GM21528 (cell line): ENCODE results near the gene ADARB1.

Experiments
- ATAC-seq: cut with Tn5 transposase; IDR thresholded peaks from one replicate; pipeline ENCODE4 v1.9.1; 2021; ENCODE audit warnings: mild to moderate bottlenecking, moderate library complexity; ENCODE audit not compliant: unreplicated experiment, low FRiP score

The ADARB1 gene

DNA sequence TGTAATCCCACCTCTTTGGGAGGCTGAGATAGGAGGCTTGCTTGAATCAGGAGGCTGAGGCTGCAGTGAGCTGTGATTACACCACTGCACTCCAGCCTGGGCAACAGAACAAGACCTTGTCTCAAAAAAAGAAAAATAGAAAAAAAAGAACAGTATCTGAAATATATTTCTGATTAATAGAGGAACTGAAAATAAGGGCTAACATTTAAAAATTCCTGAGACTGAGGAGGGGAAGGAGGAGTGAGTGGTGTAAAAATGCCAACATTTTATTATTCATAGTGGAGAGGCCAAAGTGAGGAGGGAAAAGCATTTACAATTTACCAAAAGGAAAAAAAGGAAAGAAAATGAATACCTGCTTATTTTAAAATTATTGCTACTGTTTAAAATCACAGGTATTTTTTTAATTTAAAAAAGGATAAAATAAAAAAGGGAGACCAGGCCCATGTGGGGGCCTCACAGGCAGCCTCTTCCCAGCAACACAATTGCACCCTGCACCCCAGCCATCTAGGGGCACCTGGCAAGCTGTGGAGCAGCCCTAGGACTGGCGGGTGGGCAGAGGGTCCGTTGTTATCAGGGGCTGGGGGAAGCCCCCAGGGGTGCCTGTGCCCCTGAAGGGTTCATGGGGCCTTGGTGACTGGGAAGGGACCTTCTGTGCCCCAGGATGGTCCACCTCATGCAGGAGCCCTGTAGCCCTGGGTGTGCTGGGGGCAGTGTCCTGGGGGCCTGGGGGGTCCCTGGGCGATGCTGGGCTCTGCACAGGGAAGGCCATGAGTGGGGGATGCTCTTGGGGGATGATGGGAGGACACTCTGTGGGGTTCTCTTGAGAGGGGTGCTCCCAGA lies 34.8 kb upstream of the ADARB1 start:
- ATAC-seq = no peak

DNA sequence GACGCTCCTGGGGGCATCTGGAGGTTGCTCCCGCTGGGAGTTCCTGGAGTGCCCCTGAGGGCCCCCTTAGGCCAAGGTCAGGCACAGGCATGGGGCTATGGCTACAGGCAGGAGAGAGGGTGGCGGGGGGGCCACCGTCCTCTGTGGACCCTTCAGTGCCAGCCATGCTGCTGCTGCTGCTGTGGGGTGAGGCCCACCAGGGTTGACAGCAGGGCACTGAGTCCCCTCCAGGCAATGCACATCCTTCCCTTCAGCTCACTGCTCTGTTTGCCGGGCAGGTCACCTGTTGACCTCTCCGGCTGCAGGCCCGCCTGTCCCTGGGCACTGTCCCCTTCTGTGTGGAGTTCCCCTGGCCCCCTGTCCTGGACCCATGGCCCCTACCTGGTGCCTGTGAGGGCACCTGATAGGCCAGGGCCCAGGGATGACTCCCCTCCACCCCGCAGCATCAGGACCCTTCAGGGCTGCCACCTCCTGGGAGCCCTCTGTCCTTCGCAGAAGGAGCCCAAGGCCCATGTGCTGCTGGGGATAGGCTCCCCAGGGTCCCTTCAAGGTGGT lies 34.1 kb upstream of the ADARB1 start:
- ATAC-seq = no peak

DNA sequence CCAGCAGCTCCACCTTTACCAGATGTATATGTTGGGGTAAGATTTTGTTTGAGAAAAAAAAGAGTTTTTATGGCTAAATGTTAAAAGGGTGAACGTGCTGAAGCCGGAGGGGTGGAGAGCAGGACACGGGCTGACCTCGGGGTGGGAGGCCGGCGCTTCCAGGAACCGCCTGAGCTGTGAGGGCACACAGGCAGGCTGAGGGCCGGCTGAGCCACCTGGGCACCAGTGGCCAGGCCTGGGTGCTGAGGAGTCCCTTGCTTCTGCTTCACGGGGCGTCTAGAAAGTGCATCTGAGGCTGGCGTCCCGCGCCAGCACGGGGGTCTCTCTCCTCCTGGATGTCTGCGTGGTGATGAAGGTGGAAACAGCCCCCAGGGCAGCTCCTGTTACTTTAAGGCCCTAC lies 33.6 kb upstream of the ADARB1 start:
- no peak for ATAC-seq

GRCh38 chr21:45041351-45041805 lies 33.0 kb upstream of the ADARB1 start:
- no peak for ATAC-seq

GRCh38 chr21:45041984-45042663 lies 32.3 kb upstream of the ADARB1 start:
- ATAC-seq = no peak

DNA sequence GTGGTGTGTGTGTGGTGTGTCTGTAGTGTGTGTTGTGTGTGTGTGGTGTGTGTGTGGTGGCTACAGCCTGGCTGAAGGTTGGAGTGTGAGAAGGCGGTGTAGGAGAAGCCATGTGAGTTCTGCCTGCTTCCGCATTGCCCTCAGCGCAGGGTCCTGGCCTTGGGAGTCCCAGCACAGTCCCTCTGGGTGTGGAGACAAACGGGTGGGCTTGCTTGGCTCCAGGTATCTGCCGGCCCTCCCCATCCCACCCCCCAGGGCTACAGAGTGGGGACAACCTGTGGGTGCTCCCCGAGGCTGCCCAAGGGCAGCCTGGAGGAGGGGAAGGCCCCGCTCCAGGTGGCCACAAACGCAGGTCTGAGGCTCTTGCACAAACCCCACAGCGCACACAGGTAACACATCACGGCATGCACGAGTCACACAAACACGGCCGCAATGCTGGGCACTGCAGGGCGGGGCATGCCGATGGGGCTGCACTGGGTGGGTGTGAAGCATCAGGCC lies 31.7 kb upstream of the ADARB1 start:
- ATAC-seq = no peak

GRCh38 chr21:45043541-45044020 lies 30.8 kb upstream of the ADARB1 start:
- ATAC-seq = no peak

GRCh38 chr21:45045481-45045880 lies 28.9 kb upstream of the ADARB1 start:
- ATAC-seq = no peak

DNA sequence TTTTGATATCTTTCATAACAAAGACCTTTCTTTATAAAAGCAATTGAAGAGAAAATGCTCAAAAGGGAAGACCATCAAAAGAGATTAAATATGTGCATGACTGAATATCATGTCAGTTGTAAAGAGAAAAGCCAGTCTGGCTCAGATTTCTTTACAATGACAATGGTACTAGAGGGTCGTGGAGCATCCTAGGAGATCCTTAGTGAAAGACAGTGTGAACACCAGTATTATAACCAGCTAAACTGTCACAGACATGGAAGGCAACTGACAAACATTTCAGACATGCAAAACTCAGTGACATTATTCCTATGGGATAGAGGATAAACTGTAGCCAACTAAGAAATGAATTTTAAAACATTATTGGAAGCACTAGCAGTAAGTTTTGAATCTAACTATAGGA lies 27.1 kb upstream of the ADARB1 start:
- no peak for ATAC-seq

- no peak for ATAC-seq
Observed at GRCh38 chr21:45048026-45048698, 26.2 kb upstream of the ADARB1 start.

DNA sequence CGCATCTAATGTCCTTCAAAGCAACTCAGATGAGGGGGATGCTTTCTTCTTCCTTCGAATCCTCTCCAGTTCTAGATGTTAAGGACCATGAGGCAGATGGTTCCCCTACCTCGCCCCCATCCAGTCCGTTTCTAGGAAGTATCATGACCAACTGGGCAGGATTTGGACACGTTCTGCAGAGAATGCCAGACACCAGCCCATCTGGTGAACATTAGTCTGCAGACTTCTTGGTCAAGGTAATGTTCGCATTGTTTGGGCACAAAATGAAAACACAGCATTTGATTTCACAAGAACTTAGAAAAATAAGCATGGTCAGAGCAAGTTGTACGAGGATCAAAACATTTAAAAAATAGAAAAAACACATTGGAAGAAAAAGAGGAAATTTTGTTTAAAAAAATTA lies 25.4 kb upstream of the ADARB1 start:
- ATAC-seq = no peak

DNA sequence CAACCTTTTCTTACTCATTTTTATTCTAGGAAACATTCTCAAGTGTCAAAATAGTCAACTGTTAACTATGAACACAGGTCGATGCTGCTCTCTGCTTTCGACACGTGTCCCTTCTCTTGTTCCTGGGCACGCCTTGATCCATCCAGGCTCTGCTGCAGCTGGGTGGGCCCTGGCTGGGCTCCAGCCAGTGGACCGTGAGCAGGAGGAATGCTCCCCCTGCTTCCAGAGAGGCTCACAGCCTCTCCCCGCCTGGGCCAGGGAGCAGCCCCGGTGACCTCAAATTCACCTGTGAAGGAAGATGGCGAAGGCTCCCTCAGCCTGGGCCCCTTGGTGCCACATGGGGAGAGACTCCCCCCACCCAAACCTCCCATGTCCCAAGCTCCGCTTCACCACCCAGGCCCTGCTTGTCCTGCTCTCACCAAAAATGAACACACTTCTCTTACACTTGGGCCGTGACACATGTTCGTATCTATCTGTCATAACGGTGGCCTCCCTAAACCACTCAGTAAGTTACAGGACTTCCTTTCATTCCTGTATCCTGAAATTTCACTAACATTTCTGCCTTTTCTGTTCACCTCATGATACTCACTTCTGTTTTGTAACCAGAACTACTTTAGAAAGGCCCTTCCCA lies 24.6 kb upstream of the ADARB1 start:
- no peak for ATAC-seq

DNA sequence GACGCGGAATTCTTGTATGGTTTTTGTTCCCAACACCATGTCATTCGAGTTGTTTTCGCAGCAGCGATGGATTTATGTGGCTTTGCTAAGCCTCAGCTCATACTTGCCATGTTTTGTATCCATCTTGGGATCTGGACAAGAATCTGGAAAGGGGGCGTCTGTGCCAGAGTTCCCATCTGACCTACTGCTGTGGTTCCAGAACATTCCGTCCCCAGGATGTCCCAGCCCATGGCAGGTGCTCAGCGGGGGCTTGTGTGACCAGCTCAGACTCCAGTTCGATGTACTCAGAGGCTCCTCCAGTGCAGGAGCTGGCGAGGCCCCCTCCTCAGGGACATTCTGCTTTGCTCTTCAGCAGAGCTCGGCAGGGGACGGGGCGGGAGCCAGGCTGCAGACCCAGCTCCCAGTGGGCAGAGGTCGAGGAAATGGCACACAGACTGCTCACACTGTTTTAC lies 24.0 kb upstream of the ADARB1 start:
- no peak for ATAC-seq

DNA sequence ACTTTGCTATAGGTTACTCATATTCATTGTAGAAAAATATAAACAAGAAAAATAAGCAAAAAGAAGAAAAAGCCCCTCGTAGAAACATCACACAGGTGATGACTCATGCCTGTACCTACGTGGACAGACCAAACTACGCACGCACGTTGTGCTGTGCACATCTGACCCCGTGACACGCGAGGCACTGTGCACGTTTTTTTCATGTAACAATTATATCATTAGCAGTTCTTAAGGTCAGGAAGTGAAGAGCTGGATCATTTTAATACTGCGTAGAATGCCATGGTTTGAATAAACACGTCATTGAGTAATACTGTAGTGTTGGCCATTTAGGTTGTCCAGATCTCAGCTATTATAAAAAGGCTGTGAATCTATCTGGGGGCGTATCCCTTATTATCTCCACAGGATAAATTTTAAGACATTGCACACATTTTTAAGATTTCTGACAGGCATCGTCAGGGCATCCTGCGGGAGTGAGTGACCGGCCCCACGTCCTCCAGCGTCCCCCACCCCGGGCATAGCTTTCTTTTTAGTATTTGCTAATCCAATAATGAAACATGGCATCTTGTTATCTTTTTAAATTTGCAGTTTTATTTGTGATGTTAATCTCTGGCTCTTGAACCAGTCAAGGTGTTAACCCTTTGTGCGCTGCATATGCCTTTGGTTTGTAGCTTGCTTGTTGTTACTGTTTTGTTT lies 23.4 kb upstream of the ADARB1 start:
- no peak for ATAC-seq

DNA sequence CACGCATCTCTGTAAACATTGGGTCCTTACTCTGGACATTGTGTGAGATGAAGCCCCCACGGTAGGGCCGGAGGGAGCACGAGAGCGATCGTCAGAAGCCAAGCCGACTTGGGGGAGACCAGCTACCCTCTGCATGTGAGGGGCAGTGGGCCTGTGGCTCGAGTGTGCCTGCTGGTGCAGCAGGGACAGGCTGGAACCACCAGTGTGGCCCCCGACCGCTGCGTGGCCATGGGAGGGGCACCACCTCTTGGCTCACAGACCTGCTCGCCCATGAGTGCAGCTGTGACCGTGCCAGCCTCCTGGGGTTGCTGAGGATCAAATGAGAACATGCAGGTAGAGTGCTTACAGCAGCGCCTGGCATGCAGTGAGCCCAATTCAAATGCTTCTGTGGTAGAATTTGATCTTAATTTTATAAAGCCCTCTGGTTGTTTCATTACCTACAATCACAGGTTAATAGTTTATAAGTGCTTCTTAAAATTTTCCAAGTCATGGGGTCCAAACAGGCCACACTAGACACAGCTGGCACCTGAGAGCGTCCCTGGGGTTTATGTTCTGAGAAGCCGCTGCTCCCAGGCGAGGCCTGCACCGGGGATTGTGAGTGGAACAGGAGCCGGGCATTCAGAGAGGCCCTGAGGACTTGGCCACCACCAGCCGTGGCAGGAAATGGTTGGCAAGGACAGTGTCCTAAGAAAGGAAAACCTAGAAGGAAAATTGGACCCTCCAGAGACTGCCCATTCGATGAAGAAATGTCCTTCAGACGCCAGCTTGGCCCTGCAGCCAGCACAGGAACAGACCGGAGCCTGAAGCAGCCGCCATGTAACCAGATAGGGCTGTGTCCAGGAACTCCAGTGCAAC lies 22.6 kb upstream of the ADARB1 start:
- ATAC-seq = no peak

DNA sequence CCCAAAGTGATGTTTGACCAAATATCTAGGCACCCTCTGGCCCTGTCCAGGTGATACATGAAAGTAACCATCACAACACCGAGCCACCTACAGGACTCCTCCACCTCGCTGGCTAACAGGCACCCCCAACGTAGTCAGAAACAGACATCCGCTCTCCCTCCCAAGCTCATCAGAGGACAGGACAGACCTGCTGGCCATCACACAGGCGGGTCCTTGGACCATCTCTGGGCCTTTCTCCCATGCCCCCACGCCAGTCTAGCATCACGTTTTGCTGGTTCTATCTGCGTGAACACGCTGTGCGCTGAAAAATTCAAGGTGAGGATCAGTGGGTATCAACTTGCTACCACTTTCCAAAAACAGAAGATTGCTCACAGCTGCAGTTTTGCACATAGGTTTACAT lies 21.4 kb upstream of the ADARB1 start:
- no peak for ATAC-seq

- ATAC-seq = no peak
Observed at GRCh38 chr21:45053561-45054226, 20.7 kb upstream of the ADARB1 start.

- ATAC-seq = no peak
Observed at GRCh38 chr21:45054227-45054926, 20.0 kb upstream of the ADARB1 start.
